Fibroblast of the aortic adventitia (primary cell): Measurements from ENCODE around the gene QRFPR. TPM values are rescaled to one million over a fixed set of nuclear protein-coding genes. Genes with fewer than 3 reads are reported as not detected.

Experiments
- DNase-seq: peaks from one replicate; pipeline ENCODE4 v3.0.0-alpha.2; 2010; ENCODE audit warnings: low read depth
- H3K4me3 ChIP-seq: 2 replicates; pipeline ENCODE4 v1.5.1; 2011; ENCODE audit warnings: low read depth, mild to moderate bottlenecking, control low read depth, low read length, moderate library complexity
- total RNA-seq: library from RNA; depleted of rRNA; stranded (reverse); fragments of >200 nt; gene quantifications from 2 replicates; pipeline ENCODE4 v1.2.3, GENCODE V29; 2012; ENCODE audit warnings: low replicate concordance
- TF ChIP-seq, protein P1 (sequence below): IDR thresholded peaks from 2 replicates; pipeline ENCODE4 v1.5.1; 2011; ENCODE audit warnings: mild to moderate bottlenecking, low read length, control low read depth, inconsistent platforms; ENCODE audit not compliant: insufficient read depth

Gene QRFPR
- total RNA-seq, 1 donor = not detected

DNA sequence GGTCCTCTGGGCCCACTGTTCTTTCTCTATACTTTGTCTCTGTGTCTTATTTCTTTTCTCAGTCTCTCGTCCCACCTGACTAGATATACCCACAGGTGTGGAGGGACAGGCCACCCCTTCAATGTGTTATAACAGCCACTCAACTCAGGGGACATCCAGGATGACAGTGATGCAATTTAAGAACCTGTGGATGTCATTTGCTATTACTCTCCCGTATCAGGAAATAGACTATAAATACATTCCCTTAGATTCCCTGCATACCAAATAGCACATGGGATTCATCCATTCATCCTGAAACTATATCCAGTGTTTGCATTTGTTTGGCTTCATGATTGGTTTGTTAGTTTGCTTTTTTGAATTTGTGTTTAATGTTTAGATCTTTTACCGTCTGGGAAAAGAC is 16.6 kb upstream of the QRFPR start:
- H3K4me3 ChIP-seq = no peak overlapping the region
- TF ChIP-seq, protein P1, sequence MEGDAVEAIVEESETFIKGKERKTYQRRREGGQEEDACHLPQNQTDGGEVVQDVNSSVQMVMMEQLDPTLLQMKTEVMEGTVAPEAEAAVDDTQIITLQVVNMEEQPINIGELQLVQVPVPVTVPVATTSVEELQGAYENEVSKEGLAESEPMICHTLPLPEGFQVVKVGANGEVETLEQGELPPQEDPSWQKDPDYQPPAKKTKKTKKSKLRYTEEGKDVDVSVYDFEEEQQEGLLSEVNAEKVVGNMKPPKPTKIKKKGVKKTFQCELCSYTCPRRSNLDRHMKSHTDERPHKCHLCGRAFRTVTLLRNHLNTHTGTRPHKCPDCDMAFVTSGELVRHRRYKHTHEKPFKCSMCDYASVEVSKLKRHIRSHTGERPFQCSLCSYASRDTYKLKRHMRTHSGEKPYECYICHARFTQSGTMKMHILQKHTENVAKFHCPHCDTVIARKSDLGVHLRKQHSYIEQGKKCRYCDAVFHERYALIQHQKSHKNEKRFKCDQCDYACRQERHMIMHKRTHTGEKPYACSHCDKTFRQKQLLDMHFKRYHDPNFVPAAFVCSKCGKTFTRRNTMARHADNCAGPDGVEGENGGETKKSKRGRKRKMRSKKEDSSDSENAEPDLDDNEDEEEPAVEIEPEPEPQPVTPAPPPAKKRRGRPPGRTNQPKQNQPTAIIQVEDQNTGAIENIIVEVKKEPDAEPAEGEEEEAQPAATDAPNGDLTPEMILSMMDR = no peak
- no peak for DNase-seq

DNA sequence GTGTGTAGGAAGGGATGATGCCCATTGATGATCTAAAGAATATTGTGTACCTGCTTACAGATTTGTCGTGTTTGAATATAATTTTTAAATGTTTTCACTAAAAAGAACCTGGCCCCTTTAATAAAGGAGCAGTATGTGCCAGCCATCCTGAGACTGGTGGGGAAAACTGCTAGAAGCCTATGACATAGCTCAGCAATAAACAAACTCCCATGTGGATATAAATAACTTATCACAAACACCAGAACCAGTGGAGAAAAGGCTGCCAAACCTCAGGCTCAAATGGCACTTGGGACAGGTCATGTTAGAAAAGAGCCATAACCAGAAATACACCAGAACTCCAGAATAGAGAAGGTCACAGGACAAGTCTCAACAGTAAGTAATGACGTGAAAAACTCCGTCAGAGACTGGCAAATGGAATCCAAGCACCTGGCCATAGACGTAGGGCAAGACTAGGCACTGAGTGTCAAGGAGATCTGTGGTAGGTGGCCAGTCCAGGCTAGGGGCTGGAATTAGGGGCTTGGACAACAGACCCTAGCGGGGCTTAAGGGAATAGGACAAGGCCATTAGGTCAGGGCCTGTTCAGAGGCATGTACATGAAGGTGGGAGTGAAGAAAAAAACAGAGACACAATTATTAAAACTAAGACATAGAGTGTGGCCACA is 11.7 kb upstream of the QRFPR start:
- H3K4me3 ChIP-seq = no peak overlapping the region
- no peak for DNase-seq
- TF ChIP-seq, protein P1 = no peak

DNA sequence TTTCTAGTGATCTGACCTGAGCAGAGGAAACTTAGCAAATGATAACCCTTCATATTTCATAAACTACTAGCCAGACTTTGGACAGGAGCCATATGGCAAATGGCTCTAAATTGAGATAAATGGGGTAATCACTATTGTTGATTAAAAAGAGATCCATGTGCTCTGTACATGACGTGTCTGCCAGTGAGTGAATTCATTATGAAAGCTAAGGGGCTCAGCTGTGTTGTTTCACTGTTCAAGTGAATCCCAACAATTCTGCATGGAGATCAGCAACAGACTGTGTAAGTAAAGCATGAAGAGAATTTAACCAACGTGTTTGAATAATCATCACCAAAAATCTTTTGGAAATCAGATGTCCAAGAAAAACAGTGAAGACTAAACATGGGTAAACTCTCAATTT is 9.5 kb upstream of the QRFPR start:
- TF ChIP-seq, protein P1 = no peak
- no peak overlapping the region for H3K4me3 ChIP-seq
- DNase-seq = no peak

DNA sequence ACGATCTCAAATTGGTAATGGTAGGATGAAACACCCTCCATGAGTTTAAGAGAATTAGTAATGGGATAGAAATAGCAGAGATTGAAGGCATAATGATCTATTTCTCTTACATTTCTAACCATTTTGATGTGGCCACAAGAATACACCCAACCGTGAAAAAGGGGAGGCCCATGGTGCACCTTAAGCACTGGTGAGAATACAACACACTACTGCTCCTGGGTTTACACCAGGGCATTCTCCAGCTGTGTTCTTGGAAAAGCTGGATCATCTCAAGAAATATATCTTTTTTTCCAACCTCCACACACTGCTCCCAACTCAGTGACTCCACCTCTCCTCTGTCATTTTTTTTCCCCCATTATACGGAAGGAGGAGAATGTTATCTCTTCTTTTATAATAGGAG is 1.5 kb downstream of the QRFPR start:
- H3K4me3 ChIP-seq = no peak overlapping the region
- DNase-seq = no peak
- TF ChIP-seq, protein P1 = no peak

DNA sequence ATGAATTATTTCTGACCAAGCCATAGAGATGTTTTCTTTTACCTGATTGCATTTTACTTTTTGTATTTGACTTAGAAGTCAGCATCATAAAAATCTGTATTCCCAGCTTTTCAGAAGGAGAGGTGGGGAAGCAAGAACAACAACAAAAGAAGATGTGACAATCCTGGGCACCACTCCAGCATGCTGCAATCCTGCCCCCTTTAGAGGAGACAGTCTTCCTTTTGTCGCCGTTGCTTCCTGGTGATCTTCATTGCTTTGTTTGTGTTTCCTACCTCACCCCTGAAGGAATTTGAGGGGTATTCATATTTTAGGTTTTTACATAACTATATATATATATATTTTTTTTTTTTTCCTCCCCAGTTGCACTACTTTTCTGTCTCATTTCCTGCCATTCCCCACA is 3.7 kb downstream of the QRFPR start:
- no peak for DNase-seq
- TF ChIP-seq, protein P1 = no peak
- no peak overlapping the region for H3K4me3 ChIP-seq

DNA sequence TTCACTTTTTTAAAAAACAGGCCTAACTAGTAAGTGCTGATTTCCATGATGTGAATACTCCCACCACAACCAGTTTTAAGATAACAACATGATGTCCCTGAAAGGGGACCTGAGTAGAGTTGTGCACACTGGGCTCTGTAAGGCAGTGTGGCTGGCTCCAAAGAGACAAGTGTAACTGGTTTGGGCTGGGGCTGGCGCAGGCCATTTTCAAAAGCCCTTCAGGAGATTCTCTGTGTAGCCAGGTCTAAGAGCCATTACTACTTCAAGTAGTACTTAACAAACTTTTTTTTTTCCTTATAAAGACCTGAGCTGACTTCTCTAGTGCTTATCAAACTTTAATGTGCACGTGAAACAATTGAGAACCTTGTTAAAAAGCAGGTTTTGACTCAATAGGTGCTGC is 4.3 kb downstream of the QRFPR start:
- no peak for DNase-seq
- TF ChIP-seq, protein P1 = no peak
- no peak overlapping the region for H3K4me3 ChIP-seq

DNA sequence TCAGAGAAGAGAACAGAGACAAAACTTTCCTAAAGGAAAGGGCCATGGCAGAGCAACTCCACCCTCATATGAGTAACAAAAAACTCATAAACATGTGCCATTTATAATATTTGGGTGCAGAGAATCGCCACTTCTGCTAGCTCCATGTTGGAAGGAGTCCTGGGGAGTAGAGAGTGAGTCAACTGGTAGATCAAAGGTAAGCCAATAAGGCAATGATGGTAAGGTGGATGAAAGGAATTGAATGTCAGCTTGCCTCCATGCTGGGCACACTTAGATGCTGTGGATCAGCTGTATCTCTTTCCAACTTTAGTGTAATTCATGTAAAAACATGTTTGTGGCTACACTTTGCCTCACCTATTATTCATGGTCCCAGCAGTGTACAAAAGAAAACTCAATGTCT is 4.7 kb downstream of the QRFPR start:
- TF ChIP-seq, protein P1 = no peak
- no peak overlapping the region for H3K4me3 ChIP-seq
- DNase-seq = no peak
